HFFc6 (cell line): ENCODE measurements around the gene EFNA2. TPM values are rescaled to one million over a fixed set of nuclear protein-coding genes. Genes with fewer than 3 reads are reported as not detected.

Experiments used
- DNase-seq: peaks from one replicate; pipeline ENCODE4 v3.0.0-alpha.2; 2018
- H3K27ac Mint-ChIP-seq: 2 replicates; pipeline ENCODE4 v1.8.0; 2020; ENCODE audit warnings: mild to moderate bottlenecking, mixed read lengths
- H3K27me3 Mint-ChIP-seq: 2 replicates; pipeline ENCODE4 v1.8.0; 2021; ENCODE audit warnings: mild to moderate bottlenecking, moderate library complexity, mixed read lengths; ENCODE audit not compliant: insufficient read depth
- H3K36me3 Mint-ChIP-seq: 2 replicates; pipeline ENCODE4 v1.8.0; 2021; ENCODE audit warnings: low read depth, mixed read lengths
- H3K4me1 Mint-ChIP-seq: 2 replicates; pipeline ENCODE4 v1.8.0; 2020; ENCODE audit warnings: low read depth, mixed read lengths
- H3K4me3 Mint-ChIP-seq: 2 replicates; pipeline ENCODE4 v1.8.0; 2020; ENCODE audit warnings: mild to moderate bottlenecking, moderate library complexity, mixed read lengths
- H3K9me3 Mint-ChIP-seq: 2 replicates; pipeline ENCODE4 v1.8.0; 2020; ENCODE audit warnings: mild to moderate bottlenecking, mixed read lengths
- total RNA-seq, 6 experiments: library from RNA; stranded (reverse); fragmentation: NEBNext Ultra II Directional; extraction: Animal tissue kit (Norgen Biotek cat#: 25700); gene quantifications; 2 replicates in 1 of 6; 3 replicates in 5 of 6; pipeline ENCODE4 v1.2.3, GENCODE V29; 2021
- TF ChIP-seq, protein P1 (sequence below): fragments of 200-600 bp; sonication (generic); IDR thresholded peaks from 2 replicates; pipeline ENCODE4 v1.5.0; 2021; ENCODE audit warnings: antibody characterized with exemption, mild to moderate bottlenecking

EFNA2 gene
- total RNA-seq, 6 experiments from 2014 or later: not detected

DNA sequence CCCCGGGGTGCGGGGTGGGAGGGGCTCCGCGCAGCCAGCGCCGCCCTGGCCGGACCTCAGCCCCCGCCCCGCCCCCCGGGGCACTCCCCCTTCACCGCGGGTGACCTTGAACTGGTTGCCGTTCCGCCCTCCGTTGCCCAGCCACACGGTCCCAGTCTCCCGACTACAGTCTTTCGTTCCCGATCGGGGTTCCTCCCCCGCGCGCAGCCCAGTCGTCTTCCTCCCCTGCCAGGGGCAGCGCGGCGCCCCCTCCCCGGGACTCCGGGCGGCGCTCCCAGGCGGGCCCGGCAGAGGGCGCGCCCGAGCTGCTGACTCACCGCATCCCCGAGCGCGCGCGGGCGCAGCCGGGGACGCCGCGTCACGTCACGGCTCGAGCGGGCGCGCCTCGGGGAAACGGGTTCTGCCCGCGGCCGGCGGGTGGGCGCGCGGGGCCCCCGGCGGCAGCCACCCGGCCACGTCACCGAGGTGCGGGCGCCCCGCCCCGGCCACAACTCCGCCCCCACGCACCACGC, 36.8 kb upstream of the EFNA2 start:
- no peak for DNase-seq
- peak overlapping the region; percentile 82 for H3K4me3 Mint-ChIP-seq
- peaks cover 12% of the 10 kb centered on the region for H3K4me1 Mint-ChIP-seq

DNA sequence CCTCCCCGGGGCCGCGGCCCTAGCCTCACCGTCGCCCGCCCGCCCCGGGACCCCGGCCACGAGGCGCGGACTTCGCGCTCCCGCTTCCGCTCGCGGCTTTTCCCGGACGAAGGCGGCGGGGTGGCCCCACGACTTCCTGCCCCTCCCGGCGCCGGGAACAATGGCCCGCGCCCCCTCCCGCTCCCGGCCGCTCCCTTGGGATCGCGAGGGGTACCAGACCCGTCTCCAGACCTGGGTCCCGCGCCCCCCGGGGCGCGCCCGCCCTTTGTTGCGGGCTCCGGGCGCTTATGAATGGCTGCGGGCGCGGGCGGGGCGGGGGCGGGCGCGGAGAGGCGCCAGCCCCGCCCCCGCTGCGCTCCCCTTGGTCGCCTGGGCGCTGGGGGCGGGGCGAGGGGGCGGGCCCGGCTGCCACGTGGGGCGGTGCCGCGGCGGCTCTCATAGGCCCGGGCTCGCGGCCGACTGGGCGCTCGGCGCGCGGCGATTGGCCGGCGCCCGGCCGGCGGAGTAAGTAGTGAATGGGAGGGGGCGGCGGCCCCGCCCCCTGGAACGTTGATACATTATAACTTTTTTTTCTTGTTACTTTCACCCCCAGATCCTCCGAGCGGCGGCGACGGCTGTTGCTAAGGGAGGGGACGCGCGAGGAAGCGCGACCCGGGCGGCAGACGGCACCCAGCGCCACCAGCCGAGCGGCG, 36.2 kb upstream of the EFNA2 start:
- H3K4me3 Mint-ChIP-seq: peak overlapping the region; percentile 83
- H3K27ac Mint-ChIP-seq: peak overlapping the region; percentile 84
- TF ChIP-seq, protein P1, sequence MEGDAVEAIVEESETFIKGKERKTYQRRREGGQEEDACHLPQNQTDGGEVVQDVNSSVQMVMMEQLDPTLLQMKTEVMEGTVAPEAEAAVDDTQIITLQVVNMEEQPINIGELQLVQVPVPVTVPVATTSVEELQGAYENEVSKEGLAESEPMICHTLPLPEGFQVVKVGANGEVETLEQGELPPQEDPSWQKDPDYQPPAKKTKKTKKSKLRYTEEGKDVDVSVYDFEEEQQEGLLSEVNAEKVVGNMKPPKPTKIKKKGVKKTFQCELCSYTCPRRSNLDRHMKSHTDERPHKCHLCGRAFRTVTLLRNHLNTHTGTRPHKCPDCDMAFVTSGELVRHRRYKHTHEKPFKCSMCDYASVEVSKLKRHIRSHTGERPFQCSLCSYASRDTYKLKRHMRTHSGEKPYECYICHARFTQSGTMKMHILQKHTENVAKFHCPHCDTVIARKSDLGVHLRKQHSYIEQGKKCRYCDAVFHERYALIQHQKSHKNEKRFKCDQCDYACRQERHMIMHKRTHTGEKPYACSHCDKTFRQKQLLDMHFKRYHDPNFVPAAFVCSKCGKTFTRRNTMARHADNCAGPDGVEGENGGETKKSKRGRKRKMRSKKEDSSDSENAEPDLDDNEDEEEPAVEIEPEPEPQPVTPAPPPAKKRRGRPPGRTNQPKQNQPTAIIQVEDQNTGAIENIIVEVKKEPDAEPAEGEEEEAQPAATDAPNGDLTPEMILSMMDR: no peak
- peaks cover 14% of the 10 kb centered on the region for H3K27me3 Mint-ChIP-seq
- peaks cover 11% of the 10 kb centered on the region for H3K4me1 Mint-ChIP-seq
- peak; percentile 89 for DNase-seq
- H3K9me3 Mint-ChIP-seq: no peaks in the 10 kb centered on the region
- H3K36me3 Mint-ChIP-seq: peaks cover 12% of the 10 kb centered on the region

More for the DNA sequence above, 36.8 kb upstream of the EFNA2 start:
- Mint-ChIP-seq H3K27me3 (peaks cover 14% of the 10 kb centered on the region), H3K36me3 (peaks cover 12% of the 10 kb centered on the region), H3K9me3 (no peaks in the 10 kb centered on the region), H3K27ac (peak overlapping the region; percentile 86)
- TF ChIP-seq, protein P1: peak; percentile 83

DNA sequence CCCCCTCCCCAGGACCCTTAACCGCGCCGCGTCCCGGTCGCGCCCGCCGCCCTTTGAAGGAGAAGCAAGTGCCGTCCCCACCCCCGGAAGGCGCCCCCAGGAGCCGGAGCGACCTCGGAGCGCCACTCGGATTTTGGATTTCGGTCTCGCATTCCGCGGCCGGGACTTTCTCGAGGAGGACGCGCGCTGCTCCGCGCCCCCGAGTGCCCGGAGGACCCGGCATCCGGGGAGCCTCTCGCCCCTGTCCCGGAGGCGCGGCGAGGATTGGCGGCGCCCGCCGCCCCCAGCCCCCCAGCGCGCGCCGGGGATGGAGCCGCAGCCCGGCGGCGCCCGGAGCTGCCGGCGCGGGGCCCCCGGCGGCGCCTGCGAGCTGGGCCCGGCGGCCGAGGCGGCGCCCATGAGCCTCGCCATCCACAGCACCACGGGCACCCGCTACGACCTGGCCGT, 35.7 kb upstream of the EFNA2 start:
- H3K27ac Mint-ChIP-seq: peak overlapping the region; percentile 84
- H3K4me1 Mint-ChIP-seq: peaks cover 12% of the 10 kb centered on the region
- peaks cover 12% of the 10 kb centered on the region for H3K36me3 Mint-ChIP-seq
- H3K27me3 Mint-ChIP-seq: peaks cover 20% of the 10 kb centered on the region
- DNase-seq: no peak
- TF ChIP-seq, protein P1: no peak
- no peaks in the 10 kb centered on the region for H3K9me3 Mint-ChIP-seq
- H3K4me3 Mint-ChIP-seq: peak overlapping the region; percentile 83

DNA sequence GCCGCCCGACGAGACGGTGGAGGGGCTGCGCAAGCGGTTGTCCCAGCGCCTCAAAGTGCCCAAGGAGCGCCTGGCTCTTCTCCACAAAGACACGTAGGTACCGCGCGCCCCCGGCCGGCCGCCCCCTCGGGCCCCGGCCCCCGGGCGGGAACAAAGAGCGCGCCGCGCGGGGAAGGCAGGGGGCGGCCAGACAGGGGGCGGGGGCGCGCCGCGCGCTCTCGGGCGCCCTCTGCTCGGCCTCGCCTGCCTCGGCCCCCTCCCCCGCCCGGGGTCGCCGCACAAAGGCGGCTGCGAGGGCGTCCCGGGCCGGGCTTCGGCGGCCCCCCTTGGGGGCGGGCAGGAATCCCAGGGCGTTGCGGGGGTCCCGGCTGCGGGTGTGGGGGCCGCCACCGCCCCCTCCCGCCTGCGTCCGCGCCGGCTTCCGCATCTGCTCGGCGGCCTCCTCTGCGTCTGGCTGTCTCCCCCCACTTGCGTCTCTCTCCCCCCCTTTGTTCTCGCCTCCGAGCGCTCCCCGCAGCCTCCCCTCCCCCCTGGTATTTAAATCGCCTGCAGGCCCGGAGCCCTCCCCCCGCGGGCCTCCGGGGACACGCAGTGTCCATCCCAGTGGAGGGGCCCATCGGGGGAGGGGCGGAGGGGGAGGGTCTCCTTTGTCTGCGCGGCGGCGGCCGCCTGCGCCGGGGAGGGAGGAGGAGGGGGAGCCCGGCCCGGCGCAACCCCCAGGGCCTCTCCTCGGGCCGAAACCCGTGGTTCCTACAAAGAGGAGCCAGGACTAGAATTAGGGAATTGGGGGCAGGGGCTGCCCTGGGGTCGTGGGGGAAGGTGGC, 35.0 kb upstream of the EFNA2 start:
- H3K27ac Mint-ChIP-seq: peak overlapping the region; percentile 92

More for the DNA sequence above, 35.0 kb upstream of the EFNA2 start:
- no peak for DNase-seq
- H3K9me3 Mint-ChIP-seq: no peaks in the 10 kb centered on the region
- peak overlapping the region; percentile 93 for H3K4me3 Mint-ChIP-seq
- peaks cover 12% of the 10 kb centered on the region for H3K36me3 Mint-ChIP-seq
- H3K4me1 Mint-ChIP-seq: peaks cover 12% of the 10 kb centered on the region
- H3K27me3 Mint-ChIP-seq: peaks cover 20% of the 10 kb centered on the region
- TF ChIP-seq, protein P1: no peak
